CD4-positive, CD25-positive, alpha-beta regulatory T cell (primary cell): Measurements from ENCODE around the gene NDUFB7. TPM values are rescaled to one million over a fixed set of nuclear protein-coding genes. Genes with fewer than 3 reads are reported as not detected.
A peak's percentile ranks its signal among the peaks of the same experiment; 100 is the strongest.
"Not testable (repeated sequence)": the region's sequence is repeated elsewhere in the genome, so short reads cannot be mapped to it uniquely, and the experiment has no call there.

ENCODE experiments used
- ATAC-seq, 2 donors: fragments of 150-1000 bp; cut with Tn5 transposase; one replicate each; pipeline ENCODE4 v1.10.0; 2021; ENCODE audit warnings: low read depth in 2 of 2, moderate number of reproducible peaks in 2 of 2, moderate library complexity in 1 of 2
- DNase-seq, 3 donors: peaks; one replicate each; pipeline versions ENCODE4 v3.0.0 to v3.0.0-alpha.2; 2012 to 2022; ENCODE audit warnings: mixed read lengths in 1 of 3
- H3K27ac ChIP-seq: one replicate; pipeline ENCODE4 v1.7.0; 2013; ENCODE audit warnings: mild to moderate bottlenecking, low read length; ENCODE audit not compliant: insufficient read depth, poor library complexity, severe bottlenecking
- H3K27me3 ChIP-seq: one replicate; pipeline ENCODE4 v1.7.0; 2013; ENCODE audit warnings: low read length; ENCODE audit not compliant: control insufficient read depth, insufficient read depth
- H3K36me3 ChIP-seq: one replicate; pipeline ENCODE4 v1.7.0; 2013; ENCODE audit warnings: mild to moderate bottlenecking, low read length, moderate library complexity; ENCODE audit not compliant: control insufficient read depth, insufficient read depth
- H3K4me1 ChIP-seq: 2 replicates; pipeline ENCODE4 v1.7.0; 2013; ENCODE audit warnings: mild to moderate bottlenecking, low read length; ENCODE audit not compliant: insufficient read depth, control insufficient read depth, poor library complexity, severe bottlenecking
- H3K4me3 ChIP-seq: one replicate; pipeline ENCODE4 v1.7.0; 2013; ENCODE audit warnings: low read depth, mild to moderate bottlenecking, low read length, moderate library complexity
- H3K9me3 ChIP-seq, 2 experiments: 1 replicate in 1 of 2; 2 replicates in 1 of 2; pipeline ENCODE4 v1.7.0; 2013; ENCODE audit warnings: low read length in 2 of 2, mild to moderate bottlenecking in 1 of 2, moderate library complexity in 1 of 2; ENCODE audit not compliant: control insufficient read depth in 2 of 2
- H3K27ac Mint-ChIP-seq, 3 donors: one replicate each; pipeline ENCODE4 v1.8.0; 2020 to 2022; ENCODE audit warnings: mild to moderate bottlenecking in 3 of 3, mixed read lengths in 3 of 3, moderate library complexity in 2 of 3
- H3K27me3 Mint-ChIP-seq: one replicate; pipeline ENCODE4 v1.8.0; 2022; ENCODE audit warnings: mild to moderate bottlenecking, mixed read lengths
- H3K36me3 Mint-ChIP-seq: one replicate; pipeline ENCODE4 v1.8.0; 2020; ENCODE audit warnings: mixed read lengths
- H3K4me1 Mint-ChIP-seq, 4 donors: one replicate each; pipeline ENCODE4 v1.8.0; 2020 to 2022; ENCODE audit warnings: mixed read lengths in 4 of 4, mild to moderate bottlenecking in 1 of 4
- H3K4me3 Mint-ChIP-seq, 4 donors: one replicate each; pipeline ENCODE4 v1.8.0; 2020 to 2022; ENCODE audit warnings: mild to moderate bottlenecking in 4 of 4, mixed read lengths in 4 of 4, moderate library complexity in 3 of 4
- H3K9me3 Mint-ChIP-seq, 7 donors: one replicate each; pipeline ENCODE4 v1.8.0; 2020 to 2022; ENCODE audit warnings: mixed read lengths in 7 of 7, mild to moderate bottlenecking in 3 of 7, moderate library complexity in 2 of 7
- polyA plus RNA-seq, 4 donors: library from polyadenylated mRNA; unstranded; fragments of 300-500 nt; fragmentation: Illumina TruSeq; gene quantifications; one replicate each; pipeline ENCODE4 v1.2.3, GENCODE V29; 2021
- total RNA-seq: library from RNA; stranded (reverse); gene quantifications from one replicate; pipeline ENCODE4 v1.2.3, GENCODE V29; 2022

NDUFB7 gene
- total and polyA plus RNA-seq, 5 donors from 2014 or later, result 51.4 to 238 (median 213) TPM

DNA sequence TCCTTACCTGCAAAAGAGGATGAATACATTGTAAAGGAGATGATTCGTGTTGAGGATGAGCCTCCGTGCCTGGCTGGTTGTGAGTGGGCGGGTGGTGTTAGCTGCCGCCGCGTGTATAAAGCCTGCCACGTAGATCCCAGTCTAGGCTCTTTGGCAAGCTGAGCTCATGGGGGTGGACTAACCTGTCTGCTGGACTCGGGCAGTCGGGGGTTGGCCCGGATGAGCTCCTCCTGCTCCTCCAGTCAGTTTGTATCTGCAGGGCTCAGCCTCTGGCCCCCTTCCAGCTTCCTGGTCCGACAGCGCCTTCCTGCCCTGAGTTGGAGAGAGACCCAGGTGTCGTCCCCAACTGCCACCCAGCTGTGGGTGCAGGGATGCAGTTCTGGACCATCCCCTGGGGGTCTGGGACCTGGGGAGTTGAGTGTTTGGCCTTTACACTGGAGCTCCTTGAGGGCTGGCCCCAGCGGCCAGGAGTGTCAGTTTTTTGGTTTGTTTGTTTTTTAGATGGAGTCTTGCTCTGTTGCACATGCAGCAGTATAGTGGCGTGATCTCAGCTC, 21.6 kb downstream of the NDUFB7 start:
- H3K4me3 Mint-ChIP-seq, result no peak overlapping the region
- Histone ChIP-seq H3K27ac (no peak overlapping the region), H3K4me1 (peaks cover 45% of the 10 kb centered on the region), H3K4me3 (no peak overlapping the region), H3K9me3 (no peaks in the 10 kb centered on the region), H3K27me3 (no peaks in the 10 kb centered on the region), H3K36me3 (peaks cover 34% of the 10 kb centered on the region)
- no peak for DNase-seq
- ATAC-seq, result no peak
- H3K36me3 Mint-ChIP-seq, result peaks cover 11% of the 10 kb centered on the region
- H3K4me1 Mint-ChIP-seq, result peaks cover 5 to 68% (median 31%) of the 10 kb centered on the region in 4 donors
- H3K27me3 Mint-ChIP-seq, result no peaks in the 10 kb centered on the region
- peak overlapping the region in 2 of 3 donors; percentile 83 to 85 for H3K27ac Mint-ChIP-seq
- no peaks in the 10 kb centered on the region for H3K9me3 Mint-ChIP-seq

DNA sequence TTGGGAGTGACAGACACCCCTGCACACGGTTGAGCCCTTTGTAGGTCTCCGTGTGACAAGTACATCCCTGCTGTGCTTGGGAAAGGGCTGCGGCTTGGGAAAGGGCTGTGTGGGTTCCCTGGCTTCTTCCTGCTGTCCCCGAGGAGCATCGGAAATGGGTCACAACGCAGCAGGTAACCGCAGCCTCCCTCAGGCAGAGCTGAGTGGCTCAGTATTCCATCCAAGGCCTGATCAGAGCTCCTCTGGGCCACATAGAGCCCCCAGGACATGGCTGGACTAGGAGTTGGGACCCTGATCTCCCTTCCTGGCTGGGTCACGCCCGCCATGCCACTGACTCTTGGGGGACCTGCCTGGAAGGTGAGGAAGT, 26.2 kb downstream of the NDUFB7 start:
- no peak overlapping the region for H3K4me3 ChIP-seq
- H3K27ac Mint-ChIP-seq, result peak overlapping the region in 2 of 3 donors; percentile 69 to 73
- no peaks in the 10 kb centered on the region for H3K27me3 Mint-ChIP-seq
- no peak overlapping the region for H3K27ac ChIP-seq
- DNase-seq (no peak), ATAC-seq (no peak)
- peaks cover 46% of the 10 kb centered on the region for H3K36me3 ChIP-seq
- H3K9me3 Mint-ChIP-seq, result no peaks in the 10 kb centered on the region
- no peaks in the 10 kb centered on the region for H3K9me3 ChIP-seq
- H3K27me3 ChIP-seq, result no peaks in the 10 kb centered on the region
- peaks cover 12% of the 10 kb centered on the region for H3K4me1 ChIP-seq
- no peak overlapping the region for H3K4me3 Mint-ChIP-seq
- peaks cover 11% of the 10 kb centered on the region for H3K36me3 Mint-ChIP-seq
- peaks cover 0 to 56% (median 16%) of the 10 kb centered on the region in 4 donors for H3K4me1 Mint-ChIP-seq

DNA sequence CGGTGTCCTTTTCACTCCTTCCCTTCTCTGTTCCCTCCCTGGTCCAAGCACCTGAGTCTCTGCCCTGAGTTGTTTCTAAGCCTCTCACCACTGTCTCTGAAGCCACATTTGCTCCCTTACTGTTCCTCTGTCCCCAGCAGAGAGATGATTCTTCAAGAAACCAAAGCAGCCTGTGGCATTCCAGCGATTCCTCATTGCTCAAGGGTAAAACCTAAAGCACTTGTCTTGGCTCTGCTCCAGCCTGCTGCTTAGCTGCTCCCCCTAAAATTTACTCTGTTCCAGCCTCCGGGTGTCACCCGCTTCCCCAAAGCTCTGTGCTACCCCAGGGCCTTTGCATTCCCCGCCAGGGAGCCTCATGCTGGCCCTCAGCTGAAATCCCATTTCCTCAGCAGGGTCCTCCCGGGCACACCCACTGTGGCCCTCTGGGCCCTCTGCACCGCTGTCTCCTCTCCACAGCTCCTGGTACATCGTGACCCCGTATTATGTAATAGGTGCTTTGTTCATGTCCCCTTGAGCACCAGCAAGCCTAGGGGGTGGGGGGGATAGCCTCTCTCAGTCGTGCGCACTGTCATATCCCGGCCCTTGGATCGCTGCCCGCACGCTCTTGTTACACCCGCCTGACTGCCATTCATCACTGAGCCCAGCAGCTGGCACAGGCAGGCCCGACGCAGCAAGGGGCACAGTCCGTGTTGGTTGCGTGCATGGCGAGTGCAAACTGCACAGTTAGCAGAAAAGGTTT, 26.7 kb downstream of the NDUFB7 start:
- peaks cover 0 to 55% (median 16%) of the 10 kb centered on the region in 4 donors for H3K4me1 Mint-ChIP-seq

DNA sequence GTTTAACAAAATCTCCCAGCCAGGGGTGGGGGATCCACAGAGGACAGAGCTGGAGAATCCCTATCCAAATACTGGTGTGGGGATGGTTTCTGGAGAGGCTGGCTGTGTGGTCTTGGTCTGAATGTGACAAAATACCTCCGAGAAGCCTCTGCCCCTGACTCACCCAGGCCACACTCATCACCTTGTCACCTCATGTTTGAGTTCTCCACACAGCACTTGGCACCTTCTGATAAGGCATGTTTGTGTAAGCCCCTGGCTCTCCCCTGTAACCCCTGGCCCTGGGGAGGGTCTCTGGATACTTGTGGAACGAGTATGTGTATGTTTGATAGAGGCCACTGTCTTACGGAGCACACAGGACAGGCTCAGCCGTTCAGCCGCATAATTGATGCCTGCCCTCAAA, 27.8 kb downstream of the NDUFB7 start:
- Mint-ChIP-seq H3K9me3 (no peaks in the 10 kb centered on the region), H3K36me3 (peaks cover 11% of the 10 kb centered on the region), H3K4me3 (peak overlapping the region in 1 of 4 donors; percentile 22), H3K4me1 (peaks cover 0 to 59% (median 16%) of the 10 kb centered on the region in 4 donors), H3K27ac (peak overlapping the region in 1 of 3 donors; percentile 42), H3K27me3 (no peaks in the 10 kb centered on the region)
- Histone ChIP-seq H3K27ac (no peak overlapping the region), H3K9me3 (no peaks in the 10 kb centered on the region), H3K36me3 (peaks cover 38% of the 10 kb centered on the region), H3K4me3 (no peak overlapping the region), H3K27me3 (no peaks in the 10 kb centered on the region), H3K4me1 (peaks cover 7% of the 10 kb centered on the region)
- DNase-seq, result no peak
- no peak for ATAC-seq

More for the DNA sequence above, 26.7 kb downstream of the NDUFB7 start:
- peaks cover 11% of the 10 kb centered on the region for H3K36me3 Mint-ChIP-seq
- Histone ChIP-seq H3K4me1 (peaks cover 8% of the 10 kb centered on the region), H3K27ac (no peak overlapping the region), H3K4me3 (no peak overlapping the region), H3K27me3 (no peaks in the 10 kb centered on the region), H3K36me3 (peaks cover 41% of the 10 kb centered on the region), H3K9me3 (no peaks in the 10 kb centered on the region)
- no peaks in the 10 kb centered on the region for H3K9me3 Mint-ChIP-seq
- DNase-seq (no peak), ATAC-seq (no peak)
- peak overlapping the region in 1 of 4 donors; percentile 39 for H3K4me3 Mint-ChIP-seq
- H3K27ac Mint-ChIP-seq, result peak overlapping the region in 2 of 3 donors; percentile 69 to 73
- H3K27me3 Mint-ChIP-seq, result no peaks in the 10 kb centered on the region

DNA sequence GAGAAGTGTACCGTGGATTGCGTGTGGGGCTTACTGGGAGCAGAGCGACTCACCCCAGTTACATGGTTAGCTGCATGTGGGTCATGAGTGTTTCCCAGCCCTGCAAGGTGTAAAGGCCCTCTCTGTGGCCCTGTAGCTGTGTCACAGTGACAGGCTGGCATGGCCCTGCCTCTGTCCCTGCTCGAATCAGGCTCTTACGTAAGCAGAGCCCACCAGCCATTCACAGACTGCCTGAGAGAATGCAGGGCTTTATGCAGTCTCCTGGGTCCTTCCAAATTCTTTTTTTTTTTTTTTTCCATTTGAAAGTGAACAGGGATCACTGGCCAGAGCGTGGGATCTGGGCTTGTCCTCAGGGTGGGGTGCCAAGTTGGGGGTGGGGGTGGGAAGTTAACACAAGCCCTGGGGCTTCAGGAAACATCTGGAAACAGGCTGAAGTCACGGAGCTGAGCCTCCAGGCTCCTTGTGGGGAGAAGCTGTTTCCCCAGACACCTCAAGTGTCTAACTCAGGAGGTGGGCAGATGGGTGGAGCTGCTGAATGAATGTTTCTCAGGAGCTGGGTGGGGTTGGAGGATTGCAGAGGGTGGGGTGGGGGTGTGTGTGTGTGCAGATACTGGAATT, 29.0 kb downstream of the NDUFB7 start:
- Histone ChIP-seq H3K4me1 (peaks cover 7% of the 10 kb centered on the region), H3K27me3 (no peaks in the 10 kb centered on the region), H3K9me3 (no peaks in the 10 kb centered on the region), H3K27ac (no peak overlapping the region), H3K4me3 (no peak overlapping the region), H3K36me3 (peaks cover 29% of the 10 kb centered on the region)
- Mint-ChIP-seq H3K4me3 (no peak overlapping the region), H3K9me3 (no peaks in the 10 kb centered on the region), H3K27me3 (no peaks in the 10 kb centered on the region), H3K4me1 (peaks cover 0 to 61% (median 19%) of the 10 kb centered on the region in 4 donors), H3K27ac (peak overlapping the region in 1 of 3 donors; percentile 51), H3K36me3 (peaks cover 4% of the 10 kb centered on the region)
- DNase-seq (no peak), ATAC-seq (no peak)

DNA sequence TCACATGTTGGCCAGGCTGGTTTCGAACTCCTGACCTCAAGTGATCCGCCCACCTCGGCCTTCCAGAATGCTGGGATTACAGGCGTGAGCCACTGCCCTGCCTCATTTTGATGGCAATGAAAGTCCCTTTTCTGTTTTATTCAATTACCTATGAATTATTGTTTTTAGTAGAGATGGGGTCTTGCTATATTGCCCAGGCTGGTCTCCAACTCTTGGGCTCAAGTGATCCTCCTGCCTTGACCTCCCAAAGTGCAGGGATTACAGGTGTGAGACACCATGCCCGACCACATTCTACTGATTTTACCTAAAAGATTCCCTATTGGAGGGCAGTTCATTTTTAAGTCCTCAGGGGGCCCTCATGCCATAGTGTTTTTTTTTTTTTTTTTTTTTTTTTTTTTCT, 29.9 kb downstream of the NDUFB7 start:
- not testable (repeated sequence) for DNase-seq, H3K27ac ChIP-seq, H3K9me3 ChIP-seq, H3K9me3 Mint-ChIP-seq, H3K27me3 Mint-ChIP-seq, H3K4me3 ChIP-seq, H3K4me1 ChIP-seq, H3K27ac Mint-ChIP-seq, H3K4me3 Mint-ChIP-seq, H3K27me3 ChIP-seq, ATAC-seq, H3K36me3 Mint-ChIP-seq
- peaks cover 29% of the 10 kb centered on the region for H3K36me3 ChIP-seq
- peaks cover 0 to 67% (median 22%) of the 10 kb centered on the region in 4 donors for H3K4me1 Mint-ChIP-seq

DNA sequence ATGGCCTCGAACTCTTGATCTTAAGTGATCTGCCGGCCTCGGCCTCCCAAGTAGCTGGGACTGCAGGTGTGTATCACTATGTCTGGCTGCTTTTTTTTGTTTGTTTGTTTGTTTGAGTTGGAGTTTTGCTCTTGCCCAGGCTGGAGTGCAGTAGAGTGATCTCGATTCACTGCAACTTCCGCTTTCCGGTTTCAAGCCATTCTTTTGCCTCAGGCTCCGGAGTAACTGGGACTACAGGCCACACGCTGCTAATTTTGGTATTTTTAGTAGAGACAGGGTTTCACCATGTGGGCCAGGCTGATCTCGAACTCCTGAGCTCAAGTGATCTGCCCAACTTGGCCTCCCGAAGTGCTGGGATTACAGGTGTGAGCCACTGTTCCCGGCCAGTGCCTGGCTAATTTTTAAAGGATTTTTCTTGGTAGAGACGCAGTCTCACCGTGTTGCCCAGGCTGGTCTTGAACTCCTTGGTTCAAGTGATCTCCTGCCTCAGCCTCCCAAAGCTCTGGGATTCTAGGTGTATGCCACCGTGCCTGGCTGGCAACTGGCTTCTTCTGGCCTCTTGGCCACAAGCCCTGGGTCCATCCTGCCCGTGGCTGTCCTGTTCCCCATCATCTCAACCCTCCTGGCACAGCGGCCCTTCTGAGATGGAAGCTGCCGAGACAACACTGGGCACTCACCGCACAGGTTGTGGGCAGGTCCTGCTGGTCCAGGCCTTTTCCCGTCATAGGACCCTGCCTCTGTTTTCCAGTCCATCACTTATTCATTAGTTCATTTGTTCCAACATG, 30.9 kb downstream of the NDUFB7 start:
- no peaks in the 10 kb centered on the region for H3K9me3 Mint-ChIP-seq
- Histone ChIP-seq H3K4me1 (peaks cover 15% of the 10 kb centered on the region), H3K27ac (no peak overlapping the region), H3K36me3 (peaks cover 23% of the 10 kb centered on the region), H3K27me3 (no peaks in the 10 kb centered on the region), H3K9me3 (no peaks in the 10 kb centered on the region), H3K4me3 (no peak overlapping the region)
- H3K27ac Mint-ChIP-seq, result peak overlapping the region in 1 of 3 donors; percentile 35
- H3K27me3 Mint-ChIP-seq, result no peaks in the 10 kb centered on the region
- DNase-seq, result no peak
- peaks cover 0 to 69% (median 21%) of the 10 kb centered on the region in 4 donors for H3K4me1 Mint-ChIP-seq
- ATAC-seq, result no peak
- no peak overlapping the region for H3K4me3 Mint-ChIP-seq
- H3K36me3 Mint-ChIP-seq, result peaks cover 4% of the 10 kb centered on the region
